ENCODE results near the gene FKBP2. TPM values are rescaled to one million over a fixed set of nuclear protein-coding genes. Genes with fewer than 3 reads are reported as not detected.

FKBP2 gene
- total RNA-seq, 3 donors from 2014 or later (not counting 1 experiment from before 2014, with no cell fraction given): 26.4 to 39.3 (median 30.3) TPM

- peak overlapping the region; percentile 88 for H3K4me3 Mint-ChIP-seq
- DNase-seq (no peak), ATAC-seq (no peak)
- no peaks in the 10 kb centered on the region for H3K27me3 Mint-ChIP-seq (ENCODE audit: low read depth in 2 of 2)
- peak overlapping the region; percentile 82 to 85 for H3K27ac Mint-ChIP-seq
- H3K27me3 ChIP-seq (ENCODE audit: control insufficient read depth, insufficient read depth, low read length): no peaks in the 10 kb centered on the region
- H3K27ac ChIP-seq (ENCODE audit: low read length): peak overlapping the region; percentile 59
- H3K4me3 ChIP-seq (ENCODE audit: low read length): peak overlapping the region; percentile 74
- peaks cover 31% of the 10 kb centered on the region for H3K36me3 ChIP-seq (ENCODE audit: control insufficient read depth, insufficient read depth, low read length)
- no peaks in the 10 kb centered on the region for H3K36me3 Mint-ChIP-seq
- intact Hi-C loops (cut with micrococcal nuclease): no loop called here
- no peaks in the 10 kb centered on the region for H3K9me3 ChIP-seq (ENCODE audit: control insufficient read depth, insufficient read depth, low read length)
- H3K4me1 ChIP-seq (ENCODE audit: control insufficient read depth, insufficient read depth, low read length): peaks cover 42% of the 10 kb centered on the region
- no peak for TF ChIP-seq CTCF (IDR thresholded peaks at IDR 0.05)
- H3K4me1 Mint-ChIP-seq: peaks cover 21 to 47% of the 10 kb centered on the region in 2 donors
- 74% methylated on average over 22 of the region's 22 CpGs for WGBS (ENCODE audit: insufficient coverage)
- no peaks in the 10 kb centered on the region for H3K9me3 Mint-ChIP-seq
Measured at GRCh38 chr11:64224891-64225607, 15.8 kb upstream of the FKBP2 start.

GRCh38 chr11:64225608-64226506 lies 15.0 kb upstream of the FKBP2 start, which contains the start of the genes NUDT22 and TRPT1:
Gene NUDT22 (plus strand): TSS chr11:64226274. CDS start chr11:64226653, 379 bp downstream.
Gene TRPT1 (minus strand): TSS chr11:64226186. CDS start chr11:64225860, 326 bp downstream.
- peak; percentile 62 for TF ChIP-seq CTCF (IDR thresholded peaks at IDR 0.05)
- ATAC-seq: peak; percentile 68 to 84 (median 76)
- DNase-seq: peak; percentile 93 to 94
- H3K27me3 Mint-ChIP-seq (ENCODE audit: low read depth in 2 of 2): no peaks in the 10 kb centered on the region
- under 1% methylated on average over 53 of the region's 54 CpGs for WGBS (ENCODE audit: insufficient coverage)
- H3K36me3 Mint-ChIP-seq: no peaks in the 10 kb centered on the region
- Histone ChIP-seq H3K27ac (ENCODE audit: low read length) (peak within 1 kb of the TSS; percentile 67), H3K4me3 (ENCODE audit: low read length) (peak within 1 kb of the TSS; percentile 74), H3K36me3 (ENCODE audit: control insufficient read depth, insufficient read depth, low read length) (peaks cover 23% of the 10 kb centered on the region), H3K27me3 (ENCODE audit: control insufficient read depth, insufficient read depth, low read length) (no peaks in the 10 kb centered on the region), H3K4me1 (ENCODE audit: control insufficient read depth, insufficient read depth, low read length) (peaks cover 48% of the 10 kb centered on the region), H3K9me3 (ENCODE audit: control insufficient read depth, insufficient read depth, low read length) (no peaks in the 10 kb centered on the region)
- H3K4me1 Mint-ChIP-seq: peaks cover 24 to 52% of the 10 kb centered on the region in 2 donors
- intact Hi-C loops (cut with micrococcal nuclease): no loop called here
- H3K27ac Mint-ChIP-seq: peak within 1 kb of the TSS; percentile 82 to 85
- no peaks in the 10 kb centered on the region for H3K9me3 Mint-ChIP-seq
- peak within 1 kb of the TSS; percentile 88 for H3K4me3 Mint-ChIP-seq

GRCh38 chr11:64226507-64227051 lies 14.3 kb upstream of the FKBP2 start:
- Mint-ChIP-seq H3K36me3 (no peaks in the 10 kb centered on the region), H3K9me3 (no peaks in the 10 kb centered on the region), H3K27me3 (ENCODE audit: low read depth in 2 of 2) (no peaks in the 10 kb centered on the region), H3K27ac (peak overlapping the region; percentile 82 to 85), H3K4me3 (peak overlapping the region; percentile 88), H3K4me1 (peaks cover 24 to 52% of the 10 kb centered on the region in 2 donors)
- WGBS (ENCODE audit: insufficient coverage): under 1% methylated on average over 26 of the region's 26 CpGs
- peak; percentile 54 to 75 for DNase-seq
- H3K27ac ChIP-seq (ENCODE audit: low read length): peak overlapping the region; percentile 67
- no peaks in the 10 kb centered on the region for H3K9me3 ChIP-seq (ENCODE audit: control insufficient read depth, insufficient read depth, low read length)
- H3K27me3 ChIP-seq (ENCODE audit: control insufficient read depth, insufficient read depth, low read length): no peaks in the 10 kb centered on the region
- H3K36me3 ChIP-seq (ENCODE audit: control insufficient read depth, insufficient read depth, low read length): peaks cover 17% of the 10 kb centered on the region
- intact Hi-C loops (cut with micrococcal nuclease): no loop called here
- no peak for TF ChIP-seq CTCF (IDR thresholded peaks at IDR 0.05)
- peak; percentile 22 to 52 (median 25) for ATAC-seq
- peaks cover 55% of the 10 kb centered on the region for H3K4me1 ChIP-seq (ENCODE audit: control insufficient read depth, insufficient read depth, low read length)
- H3K4me3 ChIP-seq (ENCODE audit: low read length): peak overlapping the region; percentile 74
